ENCODE measurements around the gene MATN4. TPM values are rescaled to one million over a fixed set of nuclear protein-coding genes. Genes with fewer than 3 reads are reported as not detected.

MATN4 gene
- total RNA-seq, 4 donors from 2014 or later, result not detected

DNA sequence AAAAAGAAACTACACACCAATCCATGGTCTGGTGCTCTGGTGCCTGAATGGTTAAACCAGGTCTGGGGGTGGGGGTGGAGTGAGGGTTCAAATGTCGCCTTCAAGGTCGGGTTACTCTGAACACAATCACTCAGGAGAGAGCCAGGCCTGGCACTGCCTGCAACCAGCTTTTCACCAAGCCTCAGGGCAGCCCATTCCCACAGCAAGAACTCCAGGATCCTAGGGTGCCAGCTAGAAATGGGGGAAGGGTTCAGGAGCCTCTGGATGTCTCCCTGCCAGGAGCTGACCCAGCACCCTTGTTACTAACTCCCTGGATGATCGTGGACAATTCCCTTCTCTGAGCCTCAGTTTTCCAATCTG, 33.5 kb upstream of the MATN4 start:
- 23% methylated on average over 3 of the region's 3 CpGs; no CpG with 5 or more reads in 1 of the 2 donors for WGBS, 2 donors (ENCODE audit: low coverage in 1 of 2)
- TF ChIP-seq, protein P1, sequence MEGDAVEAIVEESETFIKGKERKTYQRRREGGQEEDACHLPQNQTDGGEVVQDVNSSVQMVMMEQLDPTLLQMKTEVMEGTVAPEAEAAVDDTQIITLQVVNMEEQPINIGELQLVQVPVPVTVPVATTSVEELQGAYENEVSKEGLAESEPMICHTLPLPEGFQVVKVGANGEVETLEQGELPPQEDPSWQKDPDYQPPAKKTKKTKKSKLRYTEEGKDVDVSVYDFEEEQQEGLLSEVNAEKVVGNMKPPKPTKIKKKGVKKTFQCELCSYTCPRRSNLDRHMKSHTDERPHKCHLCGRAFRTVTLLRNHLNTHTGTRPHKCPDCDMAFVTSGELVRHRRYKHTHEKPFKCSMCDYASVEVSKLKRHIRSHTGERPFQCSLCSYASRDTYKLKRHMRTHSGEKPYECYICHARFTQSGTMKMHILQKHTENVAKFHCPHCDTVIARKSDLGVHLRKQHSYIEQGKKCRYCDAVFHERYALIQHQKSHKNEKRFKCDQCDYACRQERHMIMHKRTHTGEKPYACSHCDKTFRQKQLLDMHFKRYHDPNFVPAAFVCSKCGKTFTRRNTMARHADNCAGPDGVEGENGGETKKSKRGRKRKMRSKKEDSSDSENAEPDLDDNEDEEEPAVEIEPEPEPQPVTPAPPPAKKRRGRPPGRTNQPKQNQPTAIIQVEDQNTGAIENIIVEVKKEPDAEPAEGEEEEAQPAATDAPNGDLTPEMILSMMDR (IDR thresholded peaks at IDR 0.05), result no peak
- TF ChIP-seq POLR2A (IDR thresholded peaks at IDR 0.05), result no peak
- no peak for TF ChIP-seq POLR2AphosphoS5 (IDR thresholded peaks at IDR 0.05)
- TF ChIP-seq EP300 (IDR thresholded peaks at IDR 0.05; ENCODE audit: low read depth), result no peak
- H3K27ac ChIP-seq, result peak overlapping the region; percentile 92 to 96 (median 94)
- intact Hi-C loops (cut with DNase I; ENCODE audit: low total_unique reads) (no loop called here), in situ Hi-C loops (cut with MboI; ENCODE audit: low pct_ligation_motif_present in 1 of 4, low pct_unique_long_range_greater_than_20kb in 1 of 4, low sequenced_read_pairs in 3 of 4) (no loop called here)
- no peak for DNase-seq
- H3K36me3 ChIP-seq, result no peaks in the 10 kb centered on the region
- no peaks in the 10 kb centered on the region for H3K27me3 ChIP-seq
- no peaks in the 10 kb centered on the region for H3K9me3 ChIP-seq
- peak overlapping the region in 2 of 4 donors; percentile 24 to 73 for H3K4me3 ChIP-seq
- H3K4me1 ChIP-seq, result peaks cover 68 to 100% (median 100%) of the 10 kb centered on the region in 4 donors

DNA sequence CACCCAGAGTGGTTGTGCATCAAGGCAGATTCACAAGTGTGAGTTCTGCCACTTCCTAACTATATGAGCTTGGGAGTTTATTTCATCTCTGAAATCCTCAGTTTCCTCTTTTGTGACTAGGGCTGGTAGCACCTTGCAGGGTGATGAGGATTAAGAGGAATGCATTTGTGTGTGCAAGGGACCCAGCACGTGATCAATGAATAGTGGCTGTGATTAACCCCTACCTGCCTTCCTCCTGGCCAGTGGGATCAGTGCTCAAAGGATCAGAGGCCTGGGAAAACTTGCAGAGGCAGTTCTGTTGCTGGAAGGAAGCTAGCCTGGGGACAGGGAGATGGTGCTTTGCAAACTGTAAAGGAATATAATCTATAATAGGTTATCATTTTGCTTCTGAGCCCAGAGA, 32.9 kb upstream of the MATN4 start:
- 40 to 44% methylated on average over 1 of the region's 1 CpG for WGBS, 2 donors (ENCODE audit: low coverage in 1 of 2)
- Histone ChIP-seq H3K4me1 (peaks cover 69 to 100% (median 100%) of the 10 kb centered on the region in 4 donors), H3K36me3 (no peaks in the 10 kb centered on the region), H3K27ac (peak overlapping the region; percentile 92 to 96 (median 94)), H3K9me3 (no peaks in the 10 kb centered on the region), H3K4me3 (no peak overlapping the region), H3K27me3 (no peaks in the 10 kb centered on the region)
- TF ChIP-seq, protein P1 (IDR thresholded peaks at IDR 0.05), result no peak
- no peak for TF ChIP-seq POLR2AphosphoS5 (IDR thresholded peaks at IDR 0.05)
- no peak for TF ChIP-seq POLR2A (IDR thresholded peaks at IDR 0.05)
- no peak for TF ChIP-seq EP300 (IDR thresholded peaks at IDR 0.05; ENCODE audit: low read depth)
- in situ Hi-C loops (cut with MboI; ENCODE audit: low pct_ligation_motif_present in 1 of 4, low pct_unique_long_range_greater_than_20kb in 1 of 4, low sequenced_read_pairs in 3 of 4), result no loop called here
- intact Hi-C loops (cut with DNase I; ENCODE audit: low total_unique reads), result no loop called here
- no peak for DNase-seq

DNA sequence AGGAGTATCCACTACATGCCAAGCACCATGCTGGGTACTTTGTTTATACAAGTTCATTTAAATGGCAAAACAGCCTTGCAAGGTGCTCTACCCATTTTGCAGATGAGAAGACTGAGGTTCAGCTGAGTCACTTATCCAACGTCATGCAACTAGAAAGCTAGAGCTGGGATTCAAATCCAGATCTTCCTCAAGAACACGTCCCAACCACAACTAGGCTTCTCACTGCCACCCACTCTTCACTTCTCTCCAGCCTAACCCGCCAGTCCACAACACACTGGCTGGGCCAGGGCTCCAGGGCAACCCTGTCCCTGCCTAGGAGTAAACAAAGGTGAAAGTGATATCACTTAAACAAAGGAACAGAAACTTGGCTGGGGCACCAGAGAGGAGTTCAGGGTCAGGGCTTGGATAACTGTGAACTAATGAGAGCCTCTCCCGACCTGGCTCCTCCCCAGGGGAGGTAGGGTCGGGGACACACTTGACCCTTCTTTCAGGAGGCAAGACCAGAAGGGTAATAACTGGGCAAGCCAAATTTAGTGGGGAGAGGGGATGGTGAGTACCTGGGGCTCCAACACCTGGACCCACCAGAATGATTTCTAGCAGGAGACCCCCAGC, 32.2 kb upstream of the MATN4 start:
- WGBS, 2 donors (ENCODE audit: low coverage in 1 of 2), result 55 to 60% methylated on average over 1 to 5 of the region's 5 CpGs
- H3K4me3 ChIP-seq, result no peak overlapping the region
- intact Hi-C loops (cut with DNase I; ENCODE audit: low total_unique reads), result no loop called here

DNA sequence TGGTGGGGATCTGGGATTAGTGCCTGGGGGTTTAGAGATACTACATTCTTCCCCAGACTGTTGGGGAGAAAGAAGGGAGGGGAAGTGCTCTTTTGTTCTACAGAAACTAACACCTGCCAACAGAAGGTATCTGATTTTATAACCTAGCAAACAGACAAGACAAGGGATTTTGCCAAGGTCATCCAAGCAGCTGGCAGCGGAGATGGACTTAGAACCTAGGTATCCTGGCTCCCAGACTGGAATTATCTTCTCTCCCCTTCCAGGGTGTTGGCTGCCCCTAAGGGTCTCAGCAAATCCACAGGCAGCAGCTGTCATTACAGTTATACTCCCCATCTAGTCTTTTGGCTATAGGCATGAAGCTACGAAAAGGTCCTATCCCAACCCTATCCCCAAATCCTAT, 31.7 kb upstream of the MATN4 start:
- Histone ChIP-seq H3K4me3 (no peak overlapping the region), H3K27ac (peak overlapping the region; percentile 92 to 96 (median 94)), H3K9me3 (no peaks in the 10 kb centered on the region), H3K4me1 (peaks cover 64 to 93% (median 92%) of the 10 kb centered on the region in 4 donors), H3K27me3 (no peaks in the 10 kb centered on the region), H3K36me3 (peaks cover 0 to 9% (median 0%) of the 10 kb centered on the region in 4 donors)
- DNase-seq, result no peak
- intact Hi-C loops (cut with DNase I; ENCODE audit: low total_unique reads), result no loop called here
- in situ Hi-C loops (cut with MboI; ENCODE audit: low pct_ligation_motif_present in 1 of 4, low pct_unique_long_range_greater_than_20kb in 1 of 4, low sequenced_read_pairs in 3 of 4), result no loop called here
- WGBS, 2 donors (ENCODE audit: low coverage in 1 of 2), result 69 to 71% methylated on average over 2 of the region's 2 CpGs
- TF ChIP-seq EP300 (IDR thresholded peaks at IDR 0.05; ENCODE audit: low read depth), result no peak
- no peak for TF ChIP-seq POLR2AphosphoS5 (IDR thresholded peaks at IDR 0.05)
- no peak for TF ChIP-seq POLR2A (IDR thresholded peaks at IDR 0.05)

More for the DNA sequence above, 32.2 kb upstream of the MATN4 start:
- peaks cover 69 to 98% (median 97%) of the 10 kb centered on the region in 4 donors for H3K4me1 ChIP-seq
- H3K27ac ChIP-seq, result peak overlapping the region; percentile 92 to 96 (median 94)
- H3K27me3 ChIP-seq, result no peaks in the 10 kb centered on the region
- DNase-seq, result no peak
- TF ChIP-seq POLR2AphosphoS5 (IDR thresholded peaks at IDR 0.05) (peak in 1 of 3 donors; percentile 15), POLR2A (IDR thresholded peaks at IDR 0.05) (no peak)
- in situ Hi-C loops (cut with MboI; ENCODE audit: low pct_ligation_motif_present in 1 of 4, low pct_unique_long_range_greater_than_20kb in 1 of 4, low sequenced_read_pairs in 3 of 4), result no loop called here
- H3K36me3 ChIP-seq, result peaks cover 0 to 4% (median 0%) of the 10 kb centered on the region in 4 donors
- no peaks in the 10 kb centered on the region for H3K9me3 ChIP-seq

DNA sequence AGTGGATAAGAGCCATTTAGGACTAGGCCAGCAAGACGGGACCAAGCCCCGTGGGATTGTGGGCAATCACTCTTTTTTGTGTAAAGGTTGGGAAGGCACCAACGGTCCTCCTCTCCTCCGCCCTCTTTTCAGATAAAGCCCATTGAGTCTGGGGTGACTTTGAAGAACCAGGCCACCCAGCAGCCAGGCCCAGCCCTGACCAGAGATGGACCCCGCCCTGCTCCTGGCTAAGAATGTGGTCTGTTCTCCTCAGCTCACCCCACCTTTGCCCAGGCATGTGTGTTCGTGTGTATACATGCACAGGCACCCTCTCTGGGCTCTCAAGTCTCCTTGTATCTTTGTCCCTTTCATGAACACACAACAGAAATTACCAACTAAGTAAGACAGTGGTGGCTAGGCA, 31.0 kb upstream of the MATN4 start:
- peak overlapping the region; percentile 92 to 96 (median 94) for H3K27ac ChIP-seq
- H3K36me3 ChIP-seq, result peaks cover 0 to 13% (median 0%) of the 10 kb centered on the region in 4 donors
- in situ Hi-C loops (cut with MboI; ENCODE audit: low pct_ligation_motif_present in 1 of 4, low pct_unique_long_range_greater_than_20kb in 1 of 4, low sequenced_read_pairs in 3 of 4) (no loop called here), intact Hi-C loops (cut with DNase I; ENCODE audit: low total_unique reads) (no loop called here)
- H3K9me3 ChIP-seq, result no peaks in the 10 kb centered on the region
- no peaks in the 10 kb centered on the region for H3K27me3 ChIP-seq
- TF ChIP-seq POLR2A (IDR thresholded peaks at IDR 0.05) (no peak), POLR2AphosphoS5 (IDR thresholded peaks at IDR 0.05) (no peak), EP300 (IDR thresholded peaks at IDR 0.05; ENCODE audit: low read depth) (no peak)
- TF ChIP-seq, protein P1 (IDR thresholded peaks at IDR 0.05), result no peak
- peak; percentile 61 for DNase-seq
- 68% methylated on average over 6 of the region's 6 CpGs; no CpG with 5 or more reads in 1 of the 2 donors for WGBS, 2 donors (ENCODE audit: low coverage in 1 of 2)
- no peak overlapping the region for H3K4me3 ChIP-seq
- H3K4me1 ChIP-seq, result peaks cover 59 to 86% (median 85%) of the 10 kb centered on the region in 4 donors

Data from transverse colon (tissue), 4 donors.